H9 (cell line): Measurements from ENCODE around the gene LPO. TPM values are rescaled to one million over a fixed set of nuclear protein-coding genes. Genes with fewer than 3 reads are reported as not detected.

Source experiments
- DNase-seq: peaks from one replicate; pipeline ENCODE4 v3.0.0-alpha.2; 2017
- H2AFZ ChIP-seq: one replicate; pipeline ENCODE4 v1.6.1; 2013; ENCODE audit warnings: mild to moderate bottlenecking, low read length, control low read depth, moderate library complexity
- H2AK5ac ChIP-seq: 2 replicates; pipeline ENCODE4 v1.6.1; 2013; ENCODE audit warnings: low read length, control low read depth, mixed read lengths; ENCODE audit not compliant: insufficient read length
- H2BK120ac ChIP-seq: one replicate; pipeline ENCODE4 v1.6.1; 2013; ENCODE audit warnings: low read depth, mild to moderate bottlenecking, low read length, control low read depth, inconsistent platforms; ENCODE audit not compliant: poor library complexity, severe bottlenecking
- H2BK12ac ChIP-seq: 2 replicates; pipeline ENCODE4 v1.6.1; 2013; ENCODE audit warnings: low read length, control low read depth, mixed read lengths, low read depth; ENCODE audit not compliant: insufficient read length
- H2BK15ac ChIP-seq: 2 replicates; pipeline ENCODE4 v1.6.1; 2013; ENCODE audit warnings: low read depth, low read length, control low read depth
- H2BK20ac ChIP-seq: one replicate; pipeline ENCODE4 v1.6.1; 2013; ENCODE audit warnings: low read depth, mild to moderate bottlenecking, low read length, control low read depth, inconsistent platforms; ENCODE audit not compliant: poor library complexity, severe bottlenecking
- H2BK5ac ChIP-seq: 2 replicates; pipeline ENCODE4 v1.6.1; 2013; ENCODE audit warnings: low read length, control low read depth, mixed read lengths; ENCODE audit not compliant: insufficient read length
- H3K14ac ChIP-seq: 2 replicates; pipeline ENCODE4 v1.6.1; 2013; ENCODE audit warnings: low read length, control low read depth; ENCODE audit not compliant: insufficient read depth
- H3K18ac ChIP-seq: 2 replicates; pipeline ENCODE4 v1.6.1; 2013; ENCODE audit warnings: low read depth, mild to moderate bottlenecking, mixed read lengths, low read length, control low read depth; ENCODE audit not compliant: insufficient read length
- H3K23ac ChIP-seq: 2 replicates; pipeline ENCODE4 v1.6.1; 2013; ENCODE audit warnings: low read length, control low read depth, mixed read lengths, low read depth; ENCODE audit not compliant: insufficient read length
- H3K23me2 ChIP-seq: 2 replicates; pipeline ENCODE4 v1.6.1; 2013; ENCODE audit warnings: low read depth, mild to moderate bottlenecking, mixed read lengths, low read length, control low read depth; ENCODE audit not compliant: insufficient read length, poor library complexity, severe bottlenecking
- H3K27ac ChIP-seq: 2 replicates; pipeline ENCODE4 v1.5.1; 2013; ENCODE audit warnings: low read length, control low read depth, mixed read lengths, low read depth; ENCODE audit not compliant: insufficient read length
- H3K27me3 ChIP-seq: 2 replicates; pipeline ENCODE4 v1.6.1; 2013; ENCODE audit warnings: low read length, control low read depth, inconsistent platforms; ENCODE audit not compliant: insufficient read depth
- H3K4ac ChIP-seq: 2 replicates; pipeline ENCODE4 v1.6.1; 2013; ENCODE audit warnings: low read depth, mild to moderate bottlenecking, control low read depth, inconsistent platforms, low read length, moderate library complexity
- H3K4me1 ChIP-seq: 2 replicates; pipeline ENCODE4 v1.6.1; 2013; ENCODE audit warnings: low read length, control low read depth, inconsistent platforms; ENCODE audit not compliant: insufficient read depth
- H3K4me2 ChIP-seq: 2 replicates; pipeline ENCODE4 v1.6.1; 2013; ENCODE audit warnings: low read length, control low read depth, mixed read lengths; ENCODE audit not compliant: insufficient read length, insufficient read depth
- H3K56ac ChIP-seq: 2 replicates; pipeline ENCODE4 v1.6.1; 2013; ENCODE audit warnings: low read depth, mild to moderate bottlenecking, mixed read lengths, low read length, control low read depth; ENCODE audit not compliant: insufficient read length
- H3K79me1 ChIP-seq: 2 replicates; pipeline ENCODE4 v1.6.1; 2013; ENCODE audit warnings: low read depth, mild to moderate bottlenecking, moderate library complexity, low read length, control low read depth, inconsistent platforms; ENCODE audit not compliant: insufficient read depth, poor library complexity, severe bottlenecking
- H3K79me2 ChIP-seq: 2 replicates; pipeline ENCODE4 v1.6.1; 2013; ENCODE audit warnings: low read length, control low read depth, inconsistent platforms; ENCODE audit not compliant: insufficient read depth
- H3K9ac ChIP-seq: 2 replicates; pipeline ENCODE4 v1.6.1; 2013; ENCODE audit warnings: low read length, control low read depth, mixed read lengths; ENCODE audit not compliant: insufficient read length; ENCODE audit errors: extremely low read depth
- H3K9me3 ChIP-seq: one replicate; pipeline ENCODE4 v1.6.1; 2013; ENCODE audit warnings: low read depth, low read length, inconsistent platforms; ENCODE audit not compliant: control insufficient read depth
- H3T11ph ChIP-seq: one replicate; pipeline ENCODE4 v1.6.1; 2013; ENCODE audit warnings: mild to moderate bottlenecking, low read length, control low read depth, inconsistent platforms
- H4K20me1 ChIP-seq: one replicate; pipeline ENCODE4 v1.6.1; 2013; ENCODE audit not compliant: control insufficient read depth, insufficient read length, insufficient read depth
- H4K5ac ChIP-seq: 2 replicates; pipeline ENCODE4 v1.6.1; 2013; ENCODE audit warnings: low read depth, mild to moderate bottlenecking, mixed read lengths, low read length, control low read depth; ENCODE audit not compliant: insufficient read length
- H4K8ac ChIP-seq: replicated peaks from 2 replicates; pipeline ENCODE4 v1.6.1; 2013; ENCODE audit warnings: low read length, control low read depth, mixed read lengths, low read depth; ENCODE audit not compliant: insufficient read length
- H4K91ac ChIP-seq: 2 replicates; pipeline ENCODE4 v1.6.1; 2013; ENCODE audit warnings: low read depth, mild to moderate bottlenecking, moderate library complexity, mixed read lengths, low read length, control low read depth; ENCODE audit not compliant: insufficient read length
- H3K27ac Mint-ChIP-seq, 3 experiments: 2 replicates in 2 of 3; 3 replicates in 1 of 3; pipeline ENCODE4 v1.8.0; 2020 to 2021; ENCODE audit warnings: mixed read lengths in 3 of 3, mild to moderate bottlenecking in 1 of 3, moderate library complexity in 1 of 3
- H3K27me3 Mint-ChIP-seq: 2 replicates; pipeline ENCODE4 v1.8.0; 2021; ENCODE audit warnings: low read depth, mild to moderate bottlenecking, moderate library complexity, mixed read lengths
- H3K36me3 Mint-ChIP-seq, 3 experiments: 2 replicates in 2 of 3; 3 replicates in 1 of 3; pipeline ENCODE4 v1.8.0; 2020 to 2021; ENCODE audit warnings: low read depth in 3 of 3, mixed read lengths in 3 of 3; ENCODE audit not compliant: insufficient read depth in 1 of 3
- H3K4me1 Mint-ChIP-seq, 2 experiments: 2 replicates each; pipeline ENCODE4 v1.8.0; 2020; ENCODE audit warnings: mixed read lengths in 2 of 2
- H3K4me3 Mint-ChIP-seq, 2 experiments: 2 replicates in 1 of 2; 3 replicates in 1 of 2; pipeline ENCODE4 v1.8.0; 2020 to 2021; ENCODE audit warnings: mild to moderate bottlenecking in 2 of 2, mixed read lengths in 2 of 2, moderate library complexity in 1 of 2
- H3K9me3 Mint-ChIP-seq, 2 experiments: 2 replicates in 1 of 2; 3 replicates in 1 of 2; pipeline ENCODE4 v1.8.0; 2020; ENCODE audit warnings: mild to moderate bottlenecking in 2 of 2, mixed read lengths in 2 of 2, moderate library complexity in 1 of 2
- WGBS: extraction: QIAGEN DNeasy Blood & Tissue Kit; methylation state at CpG from one replicate; pipeline ENCODE4 v1.1.7; 2013; ENCODE audit warnings: missing lambda C conversion rate, low lambda C conversion rate, mixed read lengths; ENCODE audit not compliant: insufficient read length; ENCODE audit errors: extremely low coverage; 5-methylcytosine and 5-hydroxymethylcytosine counted together
- total RNA-seq: library from RNA; stranded (reverse); gene quantifications from 2 replicates; pipeline ENCODE4 v1.2.1, GENCODE V29; 2021
- TF ChIP-seq, protein P1 (sequence below): fragments of 200-600 bp; sonication (generic); conservative IDR thresholded peaks from 3 replicates; pipeline ENCODE4 v1.8.0; 2021; ENCODE audit warnings: antibody characterized with exemption, mild to moderate bottlenecking

LPO gene
- total RNA-seq, 1 experiment from 2014 or later = 0.17 TPM

DNA sequence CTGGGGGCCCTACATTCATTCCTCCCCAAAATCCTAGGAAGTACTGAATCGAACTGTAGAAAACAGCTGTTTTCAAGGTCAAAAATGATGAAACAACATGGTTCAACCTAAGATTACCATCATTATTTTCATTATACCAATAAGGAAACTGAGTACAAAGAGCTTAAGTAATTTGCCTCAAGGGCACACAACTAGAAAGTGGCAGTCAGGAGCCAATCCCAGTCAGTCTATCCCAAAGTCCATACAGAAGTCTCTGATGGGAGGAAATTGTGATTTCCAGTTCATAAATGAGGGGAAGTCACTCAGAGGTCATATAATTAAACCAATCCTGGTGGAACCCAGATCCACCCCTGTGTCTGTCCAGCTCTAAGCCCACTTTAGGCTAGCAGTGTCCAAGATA lies 8.4 kb downstream of the LPO start:
- H4K8ac ChIP-seq = no peak overlapping the region
- H3K27me3 Mint-ChIP-seq = peaks cover 96% of the 10 kb centered on the region
- WGBS = no CpG with 5 or more reads among the region's 1 CpG

More for the DNA sequence above, 8.4 kb downstream of the LPO start:
- H3K27ac ChIP-seq = no peak overlapping the region
- H3K18ac ChIP-seq = no peak overlapping the region
- Mint-ChIP-seq H3K4me3 (no peak overlapping the region), H3K27ac (no peak overlapping the region), H3K4me1 (peaks cover 11 to 16% of the 10 kb centered on the region in 2 experiments), H3K9me3 (peaks cover 9% of the 10 kb centered on the region in 2 experiments), H3K36me3 (peaks cover 0 to 6% (median 6%) of the 10 kb centered on the region in 3 experiments; a peak in 4 of 7 replicates)
- no peak overlapping the region for H3K4ac ChIP-seq
- peaks cover 31% of the 10 kb centered on the region for H3K27me3 ChIP-seq
- H4K20me1 ChIP-seq = no peaks in the 10 kb centered on the region
- no peak overlapping the region for H2BK5ac ChIP-seq
- H3K9ac ChIP-seq = no peak overlapping the region
- H3K79me1 ChIP-seq = no peaks in the 10 kb centered on the region
- H2AFZ ChIP-seq = no peak overlapping the region
- peaks cover 8% of the 10 kb centered on the region for H3K9me3 ChIP-seq
- no peak overlapping the region for H2BK15ac ChIP-seq
- H2AK5ac ChIP-seq = no peak overlapping the region
- peaks cover 8% of the 10 kb centered on the region for H3K23me2 ChIP-seq
- H3K4me1 ChIP-seq = no peaks in the 10 kb centered on the region; the same call in 1 of the 2 replicates
- DNase-seq = no peak
- H3K56ac ChIP-seq = no peak overlapping the region
- no peak overlapping the region for H3T11ph ChIP-seq
- no peak overlapping the region for H2BK120ac ChIP-seq
- no peak overlapping the region for H3K23ac ChIP-seq
- no peak overlapping the region for H2BK12ac ChIP-seq
- TF ChIP-seq, protein P1, sequence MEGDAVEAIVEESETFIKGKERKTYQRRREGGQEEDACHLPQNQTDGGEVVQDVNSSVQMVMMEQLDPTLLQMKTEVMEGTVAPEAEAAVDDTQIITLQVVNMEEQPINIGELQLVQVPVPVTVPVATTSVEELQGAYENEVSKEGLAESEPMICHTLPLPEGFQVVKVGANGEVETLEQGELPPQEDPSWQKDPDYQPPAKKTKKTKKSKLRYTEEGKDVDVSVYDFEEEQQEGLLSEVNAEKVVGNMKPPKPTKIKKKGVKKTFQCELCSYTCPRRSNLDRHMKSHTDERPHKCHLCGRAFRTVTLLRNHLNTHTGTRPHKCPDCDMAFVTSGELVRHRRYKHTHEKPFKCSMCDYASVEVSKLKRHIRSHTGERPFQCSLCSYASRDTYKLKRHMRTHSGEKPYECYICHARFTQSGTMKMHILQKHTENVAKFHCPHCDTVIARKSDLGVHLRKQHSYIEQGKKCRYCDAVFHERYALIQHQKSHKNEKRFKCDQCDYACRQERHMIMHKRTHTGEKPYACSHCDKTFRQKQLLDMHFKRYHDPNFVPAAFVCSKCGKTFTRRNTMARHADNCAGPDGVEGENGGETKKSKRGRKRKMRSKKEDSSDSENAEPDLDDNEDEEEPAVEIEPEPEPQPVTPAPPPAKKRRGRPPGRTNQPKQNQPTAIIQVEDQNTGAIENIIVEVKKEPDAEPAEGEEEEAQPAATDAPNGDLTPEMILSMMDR = no peak
- no peaks in the 10 kb centered on the region for H3K79me2 ChIP-seq
- no peak overlapping the region for H2BK20ac ChIP-seq
- H4K5ac ChIP-seq = no peak overlapping the region
- no peak overlapping the region for H3K14ac ChIP-seq
- no peak overlapping the region for H3K4me2 ChIP-seq
- no peak overlapping the region for H4K91ac ChIP-seq
